K562 (cell line): ENCODE results near the gene GALNS. TPM values are rescaled to one million over a fixed set of nuclear protein-coding genes. Genes with fewer than 3 reads are reported as not detected.

ENCODE experiments used
- ATAC-seq: fragments of 200-7000 bp; cut with Tn5 transposase; 3 replicates; pipeline ENCODE4 v1.9.1; 2020; ENCODE audit warnings: moderate library complexity
- BruUV-seq: library from RNA; stranded (reverse); fragments of 400-500 nt; replicated peaks from 2 replicates; lab custom pipeline; 2021; lab: Mats Ljungman, UMichigan
- CTCF ChIA-PET: fragments of 300-600 bp; formaldehyde crosslinking; extraction: SDS; loops from one replicate; lab custom pipeline; 2021; ENCODE audit warnings: low intra/inter-chr PET ratio; lab: Yijun Ruan, JAX
- POLR2A ChIA-PET: fragments of 300-600, 350-650 bp; sonication (Branson Sonifier 250); formaldehyde crosslinking; extraction: SDS; loops from one replicate; lab custom pipeline; 2021; ENCODE audit warnings: antibody characterized with exemption, inconsistent platforms; lab: Yijun Ruan, JAX
- DNase-seq, 4 experiments: peaks; one replicate each; pipeline versions ENCODE4 v3.0.0 to v3.0.0-alpha.2; 2011 to 2018; ENCODE audit warnings: low spot score in 3 of 4, mixed read lengths in 3 of 4; ENCODE audit errors: extremely low read depth in 1 of 4
- FAIRE-seq: peaks from 2 replicates; lab custom pipeline; 2011; peaks lifted over from hg19 to GRCh38; lab: Jason Lieb, UNC
- H2AFZ ChIP-seq: 2 replicates; pipeline ENCODE4 v1.6.0; 2011; ENCODE audit warnings: low read depth, low read length, control low read depth, inconsistent platforms
- H3K27ac ChIP-seq: fragments of 200-600 bp; 3 replicates; pipeline ENCODE4 v1.8.0; 2011; ENCODE audit warnings: low read depth, mild to moderate bottlenecking, control low read depth, inconsistent platforms, low read length, moderate library complexity, mixed read lengths; ENCODE audit errors: extremely low read depth
- H3K27me3 ChIP-seq, 2 experiments: fragments of 300-600 bp in 1 of 2; 2 replicates in 1 of 2; 3 replicates in 1 of 2; pipeline versions ENCODE4 v1.6.0 to v1.8.0; 2011; ENCODE audit warnings: inconsistent platforms in 2 of 2, low read length in 2 of 2, mild to moderate bottlenecking in 1 of 2, mixed read lengths in 1 of 2, moderate library complexity in 1 of 2; ENCODE audit not compliant: control insufficient read depth in 2 of 2, insufficient read depth in 2 of 2
- H3K36me3 ChIP-seq: fragments of 300-600 bp; 3 replicates; pipeline ENCODE4 v1.8.0; 2011; ENCODE audit warnings: mild to moderate bottlenecking, low read length, inconsistent platforms; ENCODE audit not compliant: control insufficient read depth, insufficient read depth
- H3K4me1 ChIP-seq, 2 experiments: fragments of 200-600 bp in 1 of 2; replicated peaks in 1 of 2; 2 replicates in 1 of 2; 3 replicates in 1 of 2; pipeline versions ENCODE4 v1.5.1 to v1.8.0; 2011; ENCODE audit warnings: inconsistent platforms in 2 of 2, low read length in 2 of 2, mild to moderate bottlenecking in 1 of 2, mixed read lengths in 1 of 2, moderate library complexity in 1 of 2; ENCODE audit not compliant: control insufficient read depth in 2 of 2, insufficient read depth in 2 of 2
- H3K4me2 ChIP-seq: 2 replicates; pipeline ENCODE4 v1.6.1; 2011; ENCODE audit warnings: low read length, control low read depth, inconsistent platforms, mixed read lengths; ENCODE audit not compliant: insufficient read depth
- H3K4me3 ChIP-seq: fragments of 200-600 bp; sonication (generic), shearing (Covaris generic); 2 replicates; pipeline ENCODE4 v1.5.1; 2016; ENCODE audit warnings: control low read depth, inconsistent platforms
- H3K79me2 ChIP-seq: fragments of 200-600 bp; 3 replicates; pipeline ENCODE4 v1.8.0; 2011; ENCODE audit warnings: low read length, inconsistent platforms; ENCODE audit not compliant: control insufficient read depth, insufficient read depth
- H3K9ac ChIP-seq, 2 experiments: 2 replicates each; pipeline versions ENCODE4 v1.6.0 to v1.6.1; 2011; ENCODE audit warnings: low read depth in 2 of 2, low read length in 2 of 2, control low read depth in 1 of 2, inconsistent platforms in 1 of 2, mild to moderate bottlenecking in 1 of 2, mixed read lengths in 1 of 2; ENCODE audit not compliant: insufficient read depth in 1 of 2
- H3K9me1 ChIP-seq: one replicate; pipeline ENCODE4 v1.6.0; 2011; ENCODE audit warnings: inconsistent platforms, mild to moderate bottlenecking, low read length, moderate library complexity; ENCODE audit not compliant: control insufficient read depth, insufficient read depth
- H3K9me3 ChIP-seq: replicated peaks from 2 replicates; pipeline ENCODE4 v1.5.1; 2011; ENCODE audit warnings: low read depth, low read length, inconsistent platforms; ENCODE audit not compliant: control insufficient read depth, insufficient read depth
- H4K20me1 ChIP-seq: replicated peaks from 2 replicates; pipeline ENCODE4 v1.6.1; 2011; ENCODE audit warnings: low read length, inconsistent platforms, mixed read lengths; ENCODE audit not compliant: control insufficient read depth, insufficient read depth
- BRCA1 ChIP-seq, 2 experiments: fragments of 450-650 bp in 1 of 2; sonication (generic) in 1 of 2; formaldehyde crosslinking in 1 of 2; IDR thresholded peaks; 2 replicates each; pipeline versions ENCODE4 v1.5.0 to v1.6.1; 2017 to 2020; ENCODE audit warnings: mild to moderate bottlenecking in 1 of 2, missing genetic modification reagents in 1 of 2
- PURB ChIP-seq: sonication (generic); formaldehyde crosslinking; IDR thresholded peaks from 2 replicates; pipeline ENCODE4 v1.9.0; 2021; ENCODE audit warnings: low read depth, mild to moderate bottlenecking, missing genetic modification reagents
- RBM22 ChIP-seq: fragments of 200-400 bp; formaldehyde crosslinking; IDR thresholded peaks from 2 replicates; pipeline ENCODE4 v1.6.1; 2018; ENCODE audit warnings: low read length, low read depth; ENCODE audit not compliant: poor library complexity, severe bottlenecking
- SRSF7 ChIP-seq: fragments of 200-400 bp; formaldehyde crosslinking; optimal IDR thresholded peaks from 2 replicates; pipeline ENCODE3; 2017; ENCODE audit warnings: mild to moderate bottlenecking, low read depth, low read length
- TAF7 ChIP-seq: fragments of 450-650 bp; IDR thresholded peaks from 2 replicates; pipeline ENCODE4 v1.6.1; 2016; ENCODE audit warnings: missing genetic modification characterization, missing compliant biosample characterization
- TCFL5 ChIP-seq: fragments of 250-450 bp; sonication (Bioruptor Pico); conservative IDR thresholded peaks from 2 replicates; pipeline ENCODE4 v1.6.1; 2021; ENCODE audit warnings: mild to moderate bottlenecking, moderate library complexity, matching md5 sums
- WGBS: fragments of 100-300 bp; shearing (Covaris generic); methylation state at CpG from one replicate; pipeline ENCODE4 v1.1.6; 2016; ENCODE audit warnings: low coverage, mixed read lengths; ENCODE audit not compliant: insufficient coverage; ENCODE audit errors: missing lambda C conversion rate; 5-methylcytosine and 5-hydroxymethylcytosine counted together
- in situ Hi-C: fragments of 300-500 bp; cut with MboI; formaldehyde crosslinking; loops from 4 replicates; pipeline ENCODE4 v1.15.0; 2018; ENCODE audit warnings: inconsistent platforms, mixed read lengths
- intact Hi-C: fragments of 100-400 bp; cut with micrococcal nuclease; formaldehyde crosslinking; loops from 2 replicates; pipeline ENCODE4 v1.14.2; 2022
- polyA plus RNA-seq, 8 experiments: library from polyadenylated mRNA; depleted of rRNA in 4 of 8; stranded (reverse) in 5 of 8; unstranded in 3 of 8; fragments of >200 nt; fragmentation: Nextera tagmentation in 2 of 8; fragmentation: Illumina TruSeq in 1 of 8; extraction: Ambion mirVana in 2 of 8; extraction: Trizol in 1 of 8; gene quantifications; 2 replicates each; pipeline versions ENCODE4 v1.2.1 to v1.2.3, GENCODE V29; 2011 to 2014; ENCODE audit warnings: inconsistent platforms in 1 of 8, missing spikeins in 1 of 8
- total RNA-seq, 7 experiments: library from RNA; depleted of rRNA in 6 of 7; stranded (reverse); fragments of >200 nt in 6 of 7; fragmentation: Illumina TruSeq in 2 of 7; extraction: Trizol in 2 of 7; gene quantifications; 2 replicates each; pipeline versions ENCODE4 v1.2.1 to v1.2.3, GENCODE V29; 2011 to 2021; ENCODE audit warnings: low replicate concordance in 1 of 7
- TF ChIP-seq, protein P1 (sequence below): fragments of 250-450 bp; sonication (Bioruptor Pico); IDR thresholded peaks from 2 replicates; pipeline ENCODE4 v1.5.0; 2021; ENCODE audit warnings: mild to moderate bottlenecking, borderline replicate concordance
- TF ChIP-seq, protein P2 (sequence below): sonication (generic); formaldehyde crosslinking; IDR thresholded peaks from 2 replicates; pipeline ENCODE4 v1.8.0; 2022; ENCODE audit warnings: mild to moderate bottlenecking, missing genetic modification reagents

Gene GALNS
- total and polyA plus RNA-seq, 9 of the 15 experiments (the other 6 are each of a cell fraction or from before 2014, with no cell fraction given): 0.38 to 13.2 (median 4.3) TPM

DNA sequence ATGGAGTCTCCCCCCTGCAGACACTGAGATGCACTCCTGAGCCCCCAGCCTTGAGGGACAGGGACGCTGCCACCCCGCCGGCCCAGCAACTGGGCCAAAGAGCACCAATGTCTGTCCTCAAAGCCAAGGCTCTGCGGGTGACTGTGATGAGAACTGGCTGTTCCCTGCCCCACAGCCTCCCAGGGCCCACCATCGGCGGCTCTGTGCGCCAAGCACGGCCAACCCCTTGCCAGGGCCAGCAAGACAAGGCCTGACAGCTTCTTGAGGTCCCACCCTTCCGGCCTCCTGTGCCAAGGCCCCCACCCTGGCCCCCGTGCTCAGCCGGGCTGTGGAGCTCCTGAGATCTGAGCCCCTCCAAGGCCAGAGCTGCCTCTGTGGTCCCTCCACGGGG is 43.9 kb upstream of the GALNS start:
- H3K9me3 ChIP-seq: no peaks in the 10 kb centered on the region
- 99% methylated on average over 11 of the region's 12 CpGs for WGBS
- no peak overlapping the region for H3K4me2 ChIP-seq
- H3K9ac ChIP-seq: peak overlapping the region in 1 of 2 experiments; percentile 9; a peak in 1 of 4 replicates
- TF ChIP-seq PURB (CRISPR knock-in tag) (no peak), BRCA1 (IDR thresholded peaks at IDR 0.05) (no peak), BRCA1 (CRISPR knock-in tag; IDR thresholded peaks at IDR 0.05) (no peak), TCFL5 (CRISPR knock-in tag) (no peak), RBM22 (peak; percentile 69), TAF7 (tag) (no peak), SRSF7 (no peak)
- TF ChIP-seq, protein P1, sequence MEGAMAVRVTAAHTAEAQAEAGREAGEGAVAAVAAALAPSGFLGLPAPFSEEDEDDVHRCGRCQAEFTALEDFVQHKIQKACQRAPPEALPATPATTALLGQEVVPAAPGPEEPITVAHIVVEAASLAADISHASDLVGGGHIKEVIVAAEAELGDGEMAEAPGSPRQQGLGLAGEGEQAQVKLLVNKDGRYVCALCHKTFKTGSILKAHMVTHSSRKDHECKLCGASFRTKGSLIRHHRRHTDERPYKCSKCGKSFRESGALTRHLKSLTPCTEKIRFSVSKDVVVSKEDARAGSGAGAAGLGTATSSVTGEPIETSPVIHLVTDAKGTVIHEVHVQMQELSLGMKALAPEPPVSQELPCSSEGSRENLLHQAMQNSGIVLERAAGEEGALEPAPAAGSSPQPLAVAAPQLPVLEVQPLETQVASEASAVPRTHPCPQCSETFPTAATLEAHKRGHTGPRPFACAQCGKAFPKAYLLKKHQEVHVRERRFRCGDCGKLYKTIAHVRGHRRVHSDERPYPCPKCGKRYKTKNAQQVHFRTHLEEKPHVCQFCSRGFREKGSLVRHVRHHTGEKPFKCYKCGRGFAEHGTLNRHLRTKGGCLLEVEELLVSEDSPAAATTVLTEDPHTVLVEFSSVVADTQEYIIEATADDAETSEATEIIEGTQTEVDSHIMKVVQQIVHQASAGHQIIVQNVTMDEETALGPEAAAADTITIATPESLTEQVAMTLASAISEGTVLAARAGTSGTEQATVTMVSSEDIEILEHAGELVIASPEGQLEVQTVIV (CRISPR knock-in tag): no peak
- TF ChIP-seq, protein P2, sequence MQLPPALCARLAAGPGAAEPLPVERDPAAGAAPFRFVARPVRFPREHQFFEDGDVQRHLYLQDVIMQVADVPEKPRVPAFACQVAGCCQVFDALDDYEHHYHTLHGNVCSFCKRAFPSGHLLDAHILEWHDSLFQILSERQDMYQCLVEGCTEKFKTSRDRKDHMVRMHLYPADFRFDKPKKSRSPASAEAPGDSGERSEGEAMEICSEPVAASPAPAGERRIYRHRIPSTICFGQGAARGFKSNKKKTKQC (CRISPR knock-in tag): no peak
- TF ChIP-seq, all 486 proteins: peak for 1
- peaks cover 28% of the 10 kb centered on the region for H4K20me1 ChIP-seq
- ChIA-PET POLR2A (interaction anchor here (1.0 kb wide), 2 partner anchors 13 to 168 kb away, joined by 3 read pairs; no protein-coding TSS in a partner anchor), CTCF (no interaction called here)
- peaks cover 7% of the 10 kb centered on the region for H3K9me1 ChIP-seq
- no peak overlapping the region for H3K4me3 ChIP-seq
- H2AFZ ChIP-seq: no peak overlapping the region
- BruUV-seq: no TSS peak
- H3K79me2 ChIP-seq: peaks cover 68% of the 10 kb centered on the region
- no peak for DNase-seq
- peaks cover 5 to 72% of the 10 kb centered on the region in 2 experiments; a peak in 3 of 5 replicates for H3K4me1 ChIP-seq
- no peak for ATAC-seq
- intact Hi-C loops (no loop called here), in situ Hi-C loops (no loop called here)
- no peaks in the 10 kb centered on the region for H3K27me3 ChIP-seq
- H3K27ac ChIP-seq: no peak overlapping the region
- peaks cover 96% of the 10 kb centered on the region; the same call in 2 of the 3 replicates for H3K36me3 ChIP-seq
- no peak for FAIRE-seq
